NT2/D1 (cell line): ENCODE measurements around the gene JPT2.

Source experiments
- DNase-seq: peaks from one replicate; pipeline ENCODE4 v3.0.0-alpha.2; 2011; ENCODE audit warnings: low read depth, low spot score
- H3K27me3 ChIP-seq: 2 replicates; pipeline ENCODE4 v1.6.0; 2011; ENCODE audit warnings: mild to moderate bottlenecking; ENCODE audit not compliant: insufficient read length, insufficient read depth
- H3K36me3 ChIP-seq: 2 replicates; pipeline ENCODE4 v1.6.1; 2011; ENCODE audit warnings: mild to moderate bottlenecking, low read length, mixed read lengths; ENCODE audit not compliant: insufficient read depth, insufficient read length
- H3K4me1 ChIP-seq: 2 replicates; pipeline ENCODE4 v1.5.1; 2011; ENCODE audit not compliant: insufficient read depth, insufficient read length
- H3K4me3 ChIP-seq: 2 replicates; pipeline ENCODE4 v1.5.1; 2011; ENCODE audit warnings: low read depth; ENCODE audit not compliant: insufficient read length
- H3K9ac ChIP-seq: 2 replicates; pipeline ENCODE4 v1.6.0; 2011; ENCODE audit warnings: low read depth; ENCODE audit not compliant: insufficient read length
- H3K9me3 ChIP-seq: 2 replicates; pipeline ENCODE4 v1.5.1; 2011; ENCODE audit warnings: mild to moderate bottlenecking, low read length; ENCODE audit not compliant: insufficient read depth
- SUZ12 ChIP-seq: IDR thresholded peaks from 2 replicates; pipeline ENCODE4 v1.6.1; 2011; ENCODE audit not compliant: insufficient read length, insufficient read depth; ENCODE audit errors: extremely low read depth
- YY1 ChIP-seq: IDR thresholded peaks from 2 replicates; pipeline ENCODE4 v1.6.1; 2011; ENCODE audit not compliant: insufficient read length, insufficient read depth
- ZNF274 ChIP-seq: IDR thresholded peaks from 2 replicates; pipeline ENCODE4 v1.6.1; 2011; ENCODE audit warnings: mild to moderate bottlenecking, low read depth, low read length

The JPT2 gene

GRCh38 chr16:1642148-1642547, 35.9 kb upstream of the JPT2 start:
- H3K36me3 ChIP-seq, result peaks cover 83% of the 10 kb centered on the region
- TF ChIP-seq SUZ12 (no peak), ZNF274 (no peak), YY1 (no peak)
- no peaks in the 10 kb centered on the region for H3K9me3 ChIP-seq
- H3K9ac ChIP-seq, result no peak overlapping the region
- no peak for DNase-seq
- no peaks in the 10 kb centered on the region for H3K27me3 ChIP-seq
- peaks cover 4% of the 10 kb centered on the region for H3K4me1 ChIP-seq
- no peak overlapping the region for H3K4me3 ChIP-seq

- DNase-seq, result no peak
- H3K9ac ChIP-seq, result no peak overlapping the region
- peaks cover 77% of the 10 kb centered on the region for H3K36me3 ChIP-seq
- peaks cover 4% of the 10 kb centered on the region for H3K4me1 ChIP-seq
- H3K9me3 ChIP-seq, result no peaks in the 10 kb centered on the region
- TF ChIP-seq ZNF274, result no peak
- no peak for TF ChIP-seq SUZ12
- TF ChIP-seq YY1, result no peak
- no peak overlapping the region for H3K4me3 ChIP-seq
- no peaks in the 10 kb centered on the region for H3K27me3 ChIP-seq
Observed at GRCh38 chr16:1642753-1643152, 35.3 kb upstream of the JPT2 start.

- peaks cover 69% of the 10 kb centered on the region for H3K36me3 ChIP-seq
- no peak for TF ChIP-seq ZNF274
- TF ChIP-seq YY1, result no peak
- no peak for TF ChIP-seq SUZ12
- H3K4me1 ChIP-seq, result peaks cover 4% of the 10 kb centered on the region
- H3K27me3 ChIP-seq, result no peaks in the 10 kb centered on the region
- no peak overlapping the region for H3K4me3 ChIP-seq
- no peak overlapping the region for H3K9ac ChIP-seq
- DNase-seq, result no peak
- H3K9me3 ChIP-seq, result no peaks in the 10 kb centered on the region
Observed at GRCh38 chr16:1643521-1643920, 34.6 kb upstream of the JPT2 start.

- Histone ChIP-seq H3K4me3 (no peak overlapping the region), H3K9ac (no peak overlapping the region), H3K9me3 (no peaks in the 10 kb centered on the region), H3K4me1 (peaks cover 4% of the 10 kb centered on the region), H3K27me3 (no peaks in the 10 kb centered on the region), H3K36me3 (peaks cover 49% of the 10 kb centered on the region)
- TF ChIP-seq SUZ12 (no peak), YY1 (no peak), ZNF274 (no peak)
- DNase-seq, result peak; percentile 9
Observed at GRCh38 chr16:1645914-1646525, 32.1 kb upstream of the JPT2 start.

GRCh38 chr16:1647856-1648255, 30.2 kb upstream of the JPT2 start:
- H3K4me3 ChIP-seq, result no peak overlapping the region
- peaks cover 4% of the 10 kb centered on the region for H3K4me1 ChIP-seq
- no peak for DNase-seq
- H3K36me3 ChIP-seq, result peaks cover 48% of the 10 kb centered on the region
- H3K9ac ChIP-seq, result no peak overlapping the region
- no peaks in the 10 kb centered on the region for H3K27me3 ChIP-seq
- no peak for TF ChIP-seq ZNF274
- no peak for TF ChIP-seq SUZ12
- TF ChIP-seq YY1, result no peak
- no peaks in the 10 kb centered on the region for H3K9me3 ChIP-seq

GRCh38 chr16:1650131-1650530, 27.9 kb upstream of the JPT2 start:
- Histone ChIP-seq H3K9me3 (no peaks in the 10 kb centered on the region), H3K9ac (no peak overlapping the region), H3K4me3 (no peak overlapping the region), H3K36me3 (peaks cover 46% of the 10 kb centered on the region), H3K27me3 (no peaks in the 10 kb centered on the region), H3K4me1 (peaks cover 4% of the 10 kb centered on the region)
- no peak for DNase-seq
- TF ChIP-seq SUZ12 (no peak), ZNF274 (no peak), YY1 (no peak)

GRCh38 chr16:1651094-1651973, 26.7 kb upstream of the JPT2 start:
- TF ChIP-seq SUZ12, result no peak
- TF ChIP-seq YY1, result no peak
- no peak for TF ChIP-seq ZNF274
- DNase-seq, result no peak
- H3K9me3 ChIP-seq, result no peaks in the 10 kb centered on the region
- H3K4me3 ChIP-seq, result no peak overlapping the region
- H3K36me3 ChIP-seq, result peaks cover 50% of the 10 kb centered on the region
- H3K27me3 ChIP-seq, result no peaks in the 10 kb centered on the region
- no peak overlapping the region for H3K9ac ChIP-seq
- no peaks in the 10 kb centered on the region for H3K4me1 ChIP-seq
